Adrenal gland (tissue), 12 donors: ENCODE results near the gene ATP12A. TPM values are rescaled to one million over a fixed set of nuclear protein-coding genes. Genes with fewer than 3 reads are reported as not detected.

Experiments
- DNase-seq, 7 donors: peaks; one replicate each; pipeline ENCODE4 v3.0.0-alpha.2; 2019 to 2020
- H3K27ac ChIP-seq, 5 donors: fragments of 200-600 bp; sonication (generic) in 4 of 5; 1 replicate in 3 of 5; 2 replicates in 2 of 5; pipeline versions ENCODE4 v1.5.1 to v1.8.0; 2016 to 2020; ENCODE audit warnings: mild to moderate bottlenecking in 1 of 5
- H3K27me3 ChIP-seq: fragments of 200-600 bp; 2 replicates; pipeline ENCODE4 v1.8.0; 2021
- H3K36me3 ChIP-seq, 2 donors: fragments of 200-600 bp; replicated peaks in 1 of 2; 1 replicate in 1 of 2; 2 replicates in 1 of 2; pipeline versions ENCODE4 v1.5.1 to v1.8.0; 2018 to 2022
- H3K4me1 ChIP-seq, 2 donors: fragments of 200-600 bp; replicated peaks in 1 of 2; 1 replicate in 1 of 2; 2 replicates in 1 of 2; pipeline versions ENCODE4 v1.5.1 to v1.8.0; 2018 to 2021
- H3K4me3 ChIP-seq, 4 donors: fragments of 200-600 bp; sonication (generic) in 3 of 4; one replicate each; pipeline ENCODE4 v1.5.1; 2016 to 2018
- H3K9me3 ChIP-seq, 3 donors: fragments of 200-600 bp; sonication (generic) in 1 of 3; replicated peaks in 1 of 3; 1 replicate in 2 of 3; 2 replicates in 1 of 3; pipeline versions ENCODE4 v1.5.1 to v1.8.0; 2016 to 2021
- CTCF ChIP-seq, 6 experiments: fragments of 450-650 bp in 4 of 6; fragments of 200-600 bp in 2 of 6; sonication (generic) in 1 of 6; IDR thresholded peaks; 1 replicate in 5 of 6; 2 replicates in 1 of 6; pipeline versions ENCODE4 v1.5.1 to v1.8.0; 2016 to 2021; ENCODE audit warnings: antibody characterized with exemption in 6 of 6, mild to moderate bottlenecking in 2 of 6, moderate library complexity in 1 of 6
- POLR2A ChIP-seq, 2 donors: fragments of 450-650 bp; IDR thresholded peaks; one replicate each; pipeline ENCODE4 v1.6.1; 2017; ENCODE audit warnings: antibody characterized with exemption in 2 of 2, mild to moderate bottlenecking in 2 of 2, moderate library complexity in 1 of 2
- WGBS, 4 donors: extraction: QIAGEN DNeasy Blood & Tissue Kit in 2 of 4; methylation state at CpG; one replicate each; pipeline versions ENCODE4 v1.1.5 to v1.1.7; 2013 to 2017; 5-methylcytosine and 5-hydroxymethylcytosine counted together
- intact Hi-C, 2 donors: fragments of 100-400 bp; cut with DNase I; formaldehyde crosslinking; loops; one replicate each; pipeline versions ENCODE4 v1.14.1 to v1.15.0; 2022 to 2023
- polyA plus RNA-seq, 3 donors: library from polyadenylated mRNA; stranded (reverse); fragments of 200-250 nt in 2 of 3; fragments of 350-450 nt in 1 of 3; fragmentation: Illumina TruSeq in 1 of 3; extraction: RNeasy Lipid Tissue Mini Kit (QIAGEN cat#74804) in 1 of 3; gene quantifications; one replicate each; pipeline ENCODE4 v1.2.3, GENCODE V29; 2013 to 2014
- total RNA-seq, 9 donors: library from RNA; depleted of rRNA in 4 of 9; stranded (reverse); fragments of >200 nt in 4 of 9; fragments of 120-200 nt in 1 of 9; fragmentation: NEBNext Ultra II Directional in 1 of 9; extraction: Animal tissue kit (Norgen Biotek cat#: 25700) in 1 of 9; gene quantifications; one replicate each; pipeline versions ENCODE4 v1.1.0 to v1.2.4, GENCODE V29; 2013 to 2023
- donor health status: healthy with polysubstance abuse.
- donor health status: Bipolar disorder and iron deficiency.
- donor health status: DM: yes; HTN: yes; CAD: no.
- donor health status: DM: no; HTN: no; CAD: no.
- donor health status: DM: no; HTN: no; CAD: no.
- donor health status: DM: yes; HTN: yes; CAD: no.

The ATP12A gene
- total and polyA plus RNA-seq, 12 donors: 0.04 to 0.06 TPM; not detected in 10

GRCh38 chr13:24663089-24663395 is 17.2 kb upstream of the ATP12A start:
- no peaks in the 10 kb centered on the region for H3K36me3 ChIP-seq
- WGBS, 4 donors: 75 to 92% (median 82%) methylated on average over 4 of the region's 4 CpGs
- H3K4me3 ChIP-seq: no peak overlapping the region
- no peaks in the 10 kb centered on the region for H3K4me1 ChIP-seq
- intact Hi-C loops: no loop called here
- no peaks in the 10 kb centered on the region for H3K27me3 ChIP-seq
- DNase-seq: no peak
- H3K9me3 ChIP-seq: no peaks in the 10 kb centered on the region
- TF ChIP-seq CTCF (IDR thresholded peaks at IDR 0.05) (no peak), POLR2A (IDR thresholded peaks at IDR 0.05) (no peak)
- H3K27ac ChIP-seq: no peak overlapping the region

GRCh38 chr13:24663586-24663985 is 16.6 kb upstream of the ATP12A start:
- TF ChIP-seq POLR2A (IDR thresholded peaks at IDR 0.05) (no peak), CTCF (IDR thresholded peaks at IDR 0.05) (no peak)
- no peak overlapping the region for H3K4me3 ChIP-seq
- 75 to 91% (median 87%) methylated on average over 1 of the region's 1 CpG for WGBS, 4 donors
- H3K36me3 ChIP-seq: no peaks in the 10 kb centered on the region
- intact Hi-C loops: no loop called here
- DNase-seq: no peak
- H3K27ac ChIP-seq: no peak overlapping the region
- no peaks in the 10 kb centered on the region for H3K27me3 ChIP-seq
- no peaks in the 10 kb centered on the region for H3K9me3 ChIP-seq
- no peaks in the 10 kb centered on the region for H3K4me1 ChIP-seq

GRCh38 chr13:24664726-24665409 is 15.3 kb upstream of the ATP12A start:
- no peaks in the 10 kb centered on the region for H3K4me1 ChIP-seq
- no peaks in the 10 kb centered on the region for H3K36me3 ChIP-seq
- no peak for DNase-seq
- no peak overlapping the region for H3K4me3 ChIP-seq
- TF ChIP-seq CTCF (IDR thresholded peaks at IDR 0.05) (no peak), POLR2A (IDR thresholded peaks at IDR 0.05) (no peak)
- no peak overlapping the region for H3K27ac ChIP-seq
- 67 to 88% (median 77%) methylated on average over 4 to 5 of the region's 5 CpGs for WGBS, 4 donors
- no peaks in the 10 kb centered on the region for H3K27me3 ChIP-seq
- no peaks in the 10 kb centered on the region for H3K9me3 ChIP-seq
- intact Hi-C loops: no loop called here

- H3K4me3 ChIP-seq: no peak overlapping the region
- no peak overlapping the region for H3K27ac ChIP-seq
- WGBS, 4 donors: 72 to 86% (median 78%) methylated on average over 4 of the region's 4 CpGs
- no peaks in the 10 kb centered on the region for H3K9me3 ChIP-seq
- intact Hi-C loops: no loop called here
- no peak for DNase-seq
- H3K27me3 ChIP-seq: no peaks in the 10 kb centered on the region
- no peaks in the 10 kb centered on the region for H3K36me3 ChIP-seq
- TF ChIP-seq CTCF (IDR thresholded peaks at IDR 0.05) (no peak), POLR2A (IDR thresholded peaks at IDR 0.05) (no peak)
- peaks cover 0 to 3% of the 10 kb centered on the region in 2 donors for H3K4me1 ChIP-seq
These were observed 11.7 kb upstream of the ATP12A start for GRCh38 chr13:24668511-24668910.
